CD4-positive, alpha-beta T cell treated with Interleukin-2 at 100 ng/mL for 4 hours (primary cell): Measurements from ENCODE around the gene RNF212B.

ENCODE experiments used
- DNase-seq: peaks from one replicate; pipeline ENCODE4 v3.0.0-alpha.2; 2020; ENCODE audit warnings: low spot score

RNF212B gene

GRCh38 chr14:23321572-23322547 lies 84.1 kb downstream of the RNF212B start:
- peak; percentile 45 for DNase-seq
